Measurements from ENCODE around the gene TAS2R60. TPM values are rescaled to one million over a fixed set of nuclear protein-coding genes. Genes with fewer than 3 reads are reported as not detected.

Gene TAS2R60
- total RNA-seq, 1 experiment from 2014 or later: not detected

DNA sequence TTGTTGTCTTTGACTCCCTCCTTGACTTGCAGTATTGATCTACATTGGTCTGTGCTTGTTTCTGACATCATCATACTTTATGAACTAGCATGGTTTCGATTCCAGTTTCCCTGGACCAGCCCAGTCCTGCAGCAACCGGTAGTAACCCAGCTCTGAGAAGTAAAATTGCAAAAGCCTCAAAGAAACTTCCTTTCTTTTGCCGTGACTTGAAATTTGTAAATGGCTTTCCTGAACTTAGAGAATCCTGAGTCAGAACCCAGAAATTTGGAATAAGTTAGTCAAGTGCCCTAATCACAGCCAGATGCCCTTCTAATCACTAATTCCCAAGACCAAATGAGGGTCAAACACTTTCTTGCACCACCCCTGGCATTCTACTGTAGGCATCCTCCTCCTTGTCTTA is 15.0 kb downstream of the TAS2R60 start:
- no peak overlapping the region for H3K27ac ChIP-seq (ENCODE audit: low read depth, low read length, poor library complexity, severe bottlenecking)
- H3K4me1 ChIP-seq (ENCODE audit: insufficient read depth, low read length, poor library complexity, severe bottlenecking): no peaks in the 10 kb centered on the region
- H3K27me3 ChIP-seq (replicated peaks; ENCODE audit: insufficient read depth, low read depth, low read length, poor library complexity): no peaks in the 10 kb centered on the region
- BruUV-seq (replicated peaks): no TSS peak
- ChIA-PET CTCF (no interaction called here), POLR2A (ENCODE audit: low non-redundant PET) (no interaction called here)
- intact Hi-C loops (cut with micrococcal nuclease; ENCODE audit: unreplicated experiment): no loop called here
- H3K9me3 ChIP-seq (ENCODE audit: low read depth, low read length, poor library complexity, severe bottlenecking): no peaks in the 10 kb centered on the region
- H3K36me3 ChIP-seq (ENCODE audit: insufficient read depth, low read length, poor library complexity, severe bottlenecking): no peaks in the 10 kb centered on the region
- no peak overlapping the region for H3K4me3 ChIP-seq (ENCODE audit: low read depth, low read length, poor library complexity, severe bottlenecking)
- TF ChIP-seq, protein P1, sequence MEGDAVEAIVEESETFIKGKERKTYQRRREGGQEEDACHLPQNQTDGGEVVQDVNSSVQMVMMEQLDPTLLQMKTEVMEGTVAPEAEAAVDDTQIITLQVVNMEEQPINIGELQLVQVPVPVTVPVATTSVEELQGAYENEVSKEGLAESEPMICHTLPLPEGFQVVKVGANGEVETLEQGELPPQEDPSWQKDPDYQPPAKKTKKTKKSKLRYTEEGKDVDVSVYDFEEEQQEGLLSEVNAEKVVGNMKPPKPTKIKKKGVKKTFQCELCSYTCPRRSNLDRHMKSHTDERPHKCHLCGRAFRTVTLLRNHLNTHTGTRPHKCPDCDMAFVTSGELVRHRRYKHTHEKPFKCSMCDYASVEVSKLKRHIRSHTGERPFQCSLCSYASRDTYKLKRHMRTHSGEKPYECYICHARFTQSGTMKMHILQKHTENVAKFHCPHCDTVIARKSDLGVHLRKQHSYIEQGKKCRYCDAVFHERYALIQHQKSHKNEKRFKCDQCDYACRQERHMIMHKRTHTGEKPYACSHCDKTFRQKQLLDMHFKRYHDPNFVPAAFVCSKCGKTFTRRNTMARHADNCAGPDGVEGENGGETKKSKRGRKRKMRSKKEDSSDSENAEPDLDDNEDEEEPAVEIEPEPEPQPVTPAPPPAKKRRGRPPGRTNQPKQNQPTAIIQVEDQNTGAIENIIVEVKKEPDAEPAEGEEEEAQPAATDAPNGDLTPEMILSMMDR (conservative IDR thresholded peaks at IDR 0.05; ENCODE audit: low read depth, low read length): no peak
- DNase-seq (ENCODE audit: low spot score): no peak

DNA sequence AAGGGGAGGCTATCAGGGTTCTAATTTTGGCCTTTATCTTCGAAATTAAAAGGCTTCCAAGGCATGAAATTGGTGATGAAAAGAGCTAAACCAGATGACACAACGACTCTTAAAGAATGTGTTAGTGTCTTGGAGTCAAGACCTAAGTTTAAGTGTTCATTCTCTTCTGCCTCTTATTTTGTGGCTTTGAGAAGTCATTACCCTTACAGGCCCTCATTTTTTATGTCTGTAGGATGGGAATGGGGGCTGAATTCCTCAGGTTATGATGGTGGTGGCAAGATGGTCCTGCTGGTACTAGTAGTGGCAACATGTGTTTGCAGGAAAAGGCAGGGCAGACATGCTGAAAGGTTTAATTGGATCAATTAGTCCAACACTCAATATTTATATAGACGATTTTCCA is 15.4 kb downstream of the TAS2R60 start:
- Histone ChIP-seq H3K36me3 (ENCODE audit: insufficient read depth, low read length, poor library complexity, severe bottlenecking) (no peaks in the 10 kb centered on the region), H3K27me3 (replicated peaks; ENCODE audit: insufficient read depth, low read depth, low read length, poor library complexity) (no peaks in the 10 kb centered on the region), H3K4me3 (ENCODE audit: low read depth, low read length, poor library complexity, severe bottlenecking) (no peak overlapping the region), H3K9me3 (ENCODE audit: low read depth, low read length, poor library complexity, severe bottlenecking) (no peaks in the 10 kb centered on the region), H3K4me1 (ENCODE audit: insufficient read depth, low read length, poor library complexity, severe bottlenecking) (no peaks in the 10 kb centered on the region), H3K27ac (ENCODE audit: low read depth, low read length, poor library complexity, severe bottlenecking) (no peak overlapping the region)
- DNase-seq (ENCODE audit: low spot score): no peak
- BruUV-seq (replicated peaks): no TSS peak
- TF ChIP-seq EZH2 (IDR thresholded peaks at IDR 0.05; ENCODE audit: borderline replicate concordance, low read depth, low read length, poor library complexity, severe bottlenecking): no peak
- TF ChIP-seq, protein P1 (conservative IDR thresholded peaks at IDR 0.05; ENCODE audit: low read depth, low read length): no peak
- ChIA-PET CTCF (no interaction called here), POLR2A (ENCODE audit: low non-redundant PET) (no interaction called here)
- intact Hi-C loops (cut with micrococcal nuclease; ENCODE audit: unreplicated experiment): no loop called here

DNA sequence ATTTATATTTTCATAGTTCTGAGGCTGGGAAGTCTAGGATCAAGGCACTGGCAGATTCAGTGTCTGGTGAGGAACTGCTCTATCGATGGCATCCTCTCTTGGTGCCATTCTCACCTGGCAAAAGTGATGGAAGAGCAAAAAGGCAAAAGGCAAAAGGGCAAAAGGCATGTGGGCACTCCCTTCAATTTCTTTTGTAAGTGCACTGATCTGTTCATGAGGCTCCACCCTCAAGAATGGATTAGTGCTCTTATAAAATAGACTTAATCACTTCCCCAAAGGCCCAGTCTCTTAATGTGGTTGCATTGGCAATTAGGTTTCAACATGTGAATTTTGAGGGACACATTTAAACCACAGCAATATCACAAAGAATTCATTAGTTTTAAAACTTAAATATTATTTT is 16.1 kb downstream of the TAS2R60 start:
- intact Hi-C loops (cut with micrococcal nuclease; ENCODE audit: unreplicated experiment): no loop called here
- POLR2A ChIA-PET (ENCODE audit: low non-redundant PET): no interaction called here
- Histone ChIP-seq H3K4me1 (ENCODE audit: insufficient read depth, low read length, poor library complexity, severe bottlenecking) (no peaks in the 10 kb centered on the region), H3K36me3 (ENCODE audit: insufficient read depth, low read length, poor library complexity, severe bottlenecking) (no peaks in the 10 kb centered on the region), H3K9me3 (ENCODE audit: low read depth, low read length, poor library complexity, severe bottlenecking) (no peaks in the 10 kb centered on the region), H3K27me3 (replicated peaks; ENCODE audit: insufficient read depth, low read depth, low read length, poor library complexity) (no peaks in the 10 kb centered on the region), H3K4me3 (ENCODE audit: low read depth, low read length, poor library complexity, severe bottlenecking) (no peak overlapping the region), H3K27ac (ENCODE audit: low read depth, low read length, poor library complexity, severe bottlenecking) (no peak overlapping the region)
- no peak for DNase-seq (ENCODE audit: low spot score)
- CTCF ChIA-PET: no interaction called here
- no TSS peak for BruUV-seq (replicated peaks)
- TF ChIP-seq EZH2 (IDR thresholded peaks at IDR 0.05; ENCODE audit: borderline replicate concordance, low read depth, low read length, poor library complexity, severe bottlenecking): no peak
- TF ChIP-seq, protein P1 (conservative IDR thresholded peaks at IDR 0.05; ENCODE audit: low read depth, low read length): no peak

All from A673 (cell line).